ENCODE data around the gene GIMD1. TPM values are rescaled to one million over a fixed set of nuclear protein-coding genes. Genes with fewer than 3 reads are reported as not detected.

GIMD1 gene
- total RNA-seq, 1 experiment from 2014 or later, result not detected

GRCh38 chr4:106333186-106333585, 35.4 kb downstream of the GIMD1 start:
- H3K23ac ChIP-seq (ENCODE audit: insufficient read length, low read depth, low read length), result no peak overlapping the region
- no peaks in the 10 kb centered on the region for H3K27me3 ChIP-seq (ENCODE audit: insufficient read depth, low read length)
- no CpG with 5 or more reads among the region's 5 CpGs for WGBS (ENCODE audit: extremely low coverage, insufficient read length, low lambda C conversion rate)
- no peaks in the 10 kb centered on the region for H3K4me1 ChIP-seq (ENCODE audit: insufficient read depth, low read length)
- no peaks in the 10 kb centered on the region for H4K20me1 ChIP-seq (ENCODE audit: control insufficient read depth, insufficient read depth, insufficient read length)
- no peak overlapping the region for H3K4me2 ChIP-seq (ENCODE audit: insufficient read depth, insufficient read length, low read length)
- H3K9ac ChIP-seq (ENCODE audit: extremely low read depth, insufficient read length, low read length), result no peak overlapping the region
- no peaks in the 10 kb centered on the region for H3K27me3 Mint-ChIP-seq (ENCODE audit: low read depth)
- H3K9me3 Mint-ChIP-seq, result peaks cover 3 to 4% of the 10 kb centered on the region in 2 experiments; a peak in 3 of 5 replicates
- no peak overlapping the region for H3K56ac ChIP-seq (ENCODE audit: insufficient read length, low read depth, low read length)
- no peak overlapping the region for H3K14ac ChIP-seq (ENCODE audit: insufficient read depth, low read length)
- no peak overlapping the region for H2AFZ ChIP-seq (ENCODE audit: low read length)
- TF ChIP-seq CTCF (conservative IDR thresholded peaks at IDR 0.05), result no peak
- H2BK5ac ChIP-seq (ENCODE audit: insufficient read length, low read length), result no peak overlapping the region
- H3K23me2 ChIP-seq (ENCODE audit: insufficient read length, low read depth, low read length, poor library complexity, severe bottlenecking), result no peaks in the 10 kb centered on the region
- H4K8ac ChIP-seq (replicated peaks; ENCODE audit: insufficient read length, low read depth, low read length), result no peak overlapping the region
- no peak overlapping the region for H3T11ph ChIP-seq (ENCODE audit: low read length)
- H3K79me1 ChIP-seq (ENCODE audit: insufficient read depth, low read depth, low read length, poor library complexity, severe bottlenecking), result no peaks in the 10 kb centered on the region
- no peak overlapping the region for H4K5ac ChIP-seq (ENCODE audit: insufficient read length, low read depth, low read length)
- H3K36me3 Mint-ChIP-seq (ENCODE audit: insufficient read depth in 1 of 3, low read depth in 3 of 3), result peaks cover 23 to 60% (median 55%) of the 10 kb centered on the region in 3 experiments
- H3K4me1 Mint-ChIP-seq, result no peaks in the 10 kb centered on the region
- H4K91ac ChIP-seq (ENCODE audit: insufficient read length, low read depth, low read length), result no peak overlapping the region
- H3K79me2 ChIP-seq (ENCODE audit: insufficient read depth, low read length), result no peaks in the 10 kb centered on the region
- H2BK15ac ChIP-seq (ENCODE audit: low read depth, low read length), result no peak overlapping the region
- H2BK12ac ChIP-seq (ENCODE audit: insufficient read length, low read depth, low read length), result no peak overlapping the region
- H3K9me3 ChIP-seq (ENCODE audit: control insufficient read depth, low read depth, low read length), result no peaks in the 10 kb centered on the region
- no peak overlapping the region for H3K27ac ChIP-seq (ENCODE audit: insufficient read length, low read depth, low read length)
- H2BK20ac ChIP-seq (ENCODE audit: low read depth, low read length, poor library complexity, severe bottlenecking), result no peak overlapping the region
- no peak overlapping the region for H2AK5ac ChIP-seq (ENCODE audit: insufficient read length, low read length)
- no peak for DNase-seq
- H2BK120ac ChIP-seq (ENCODE audit: low read depth, low read length, poor library complexity, severe bottlenecking), result no peak overlapping the region
- H3K4me3 Mint-ChIP-seq, result no peak overlapping the region
- H3K27ac Mint-ChIP-seq, result no peak overlapping the region
- H3K4ac ChIP-seq (ENCODE audit: low read depth, low read length), result no peak overlapping the region
- H3K18ac ChIP-seq (ENCODE audit: insufficient read length, low read depth, low read length), result no peak overlapping the region
